Measurements from ENCODE around the gene KRTAP10-10.
"Not testable (repeated sequence)": the region's sequence is repeated elsewhere in the genome, so short reads cannot be mapped to it uniquely, and the experiment has no call there.

Gene KRTAP10-10

GRCh38 chr21:44653656-44654575 lies 16.8 kb downstream of the KRTAP10-10 start:
- DNase-seq = no peak

DNA sequence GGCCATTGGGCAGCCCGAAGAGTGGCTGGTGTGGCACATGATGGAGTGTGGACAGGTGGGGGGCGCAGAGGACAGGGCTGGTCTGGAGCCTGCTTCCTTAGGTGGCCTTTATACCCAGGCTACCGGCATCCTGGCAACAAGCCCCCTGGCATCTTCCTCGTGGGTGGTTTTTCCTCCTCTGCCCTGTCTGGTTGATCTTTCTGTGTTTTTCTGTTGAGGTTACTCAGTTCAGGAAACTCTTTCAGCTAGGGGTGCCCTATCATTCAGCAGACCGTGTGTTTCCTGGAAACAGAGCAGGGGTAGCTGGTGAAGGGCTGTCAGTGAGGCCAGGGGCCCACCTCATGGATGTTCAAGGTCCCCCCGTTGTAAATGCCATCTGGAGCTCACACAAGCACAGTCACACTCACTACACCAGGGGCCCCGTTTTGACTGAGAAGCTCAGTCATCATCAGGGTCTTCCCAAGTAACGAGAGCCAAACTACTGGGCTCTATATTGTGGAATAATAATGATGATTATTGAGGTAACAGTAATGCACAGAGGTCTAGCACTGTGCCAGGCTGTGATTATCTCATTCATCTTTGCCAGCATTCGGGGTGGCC lies 17.5 kb downstream of the KRTAP10-10 start, which contains the start of gene KRTAP12-4:
TSS of gene KRTAP12-4 (minus strand) at position 84 of the 600 bp plus-strand sequence. CDS start at position 39, 45 bp downstream.
- DNase-seq = no peak

GRCh38 chr21:44656868-44657267 lies 19.7 kb downstream of the KRTAP10-10 start:
- no peak for DNase-seq

- DNase-seq = no peak
Measured at GRCh38 chr21:44657635-44658540, 20.7 kb downstream of the KRTAP10-10 start, which contains the start of gene KRTAP12-3. TSS of gene KRTAP12-3 (plus strand) at chr21:44657932. CDS start at chr21:44657980, 48 bp downstream.

DNA sequence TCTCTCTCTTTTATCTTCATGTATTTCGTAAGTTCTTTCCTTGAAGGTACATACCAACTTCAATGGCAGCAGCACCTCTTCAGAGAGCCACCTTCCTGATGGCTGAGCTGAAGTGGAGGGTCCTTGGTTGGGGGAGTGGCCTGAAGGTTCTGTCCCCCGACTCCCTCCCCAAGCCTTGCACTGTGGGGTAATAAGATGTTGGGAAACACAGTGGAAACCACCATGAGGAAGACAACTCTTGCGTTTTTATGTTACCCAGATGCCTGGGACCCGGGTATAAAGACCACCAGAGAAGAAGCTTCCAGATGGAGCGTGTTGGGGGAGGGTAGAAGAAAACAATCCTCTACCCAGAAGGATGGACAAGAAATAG lies 21.4 kb downstream of the KRTAP10-10 start:
- DNase-seq = no peak

DNA sequence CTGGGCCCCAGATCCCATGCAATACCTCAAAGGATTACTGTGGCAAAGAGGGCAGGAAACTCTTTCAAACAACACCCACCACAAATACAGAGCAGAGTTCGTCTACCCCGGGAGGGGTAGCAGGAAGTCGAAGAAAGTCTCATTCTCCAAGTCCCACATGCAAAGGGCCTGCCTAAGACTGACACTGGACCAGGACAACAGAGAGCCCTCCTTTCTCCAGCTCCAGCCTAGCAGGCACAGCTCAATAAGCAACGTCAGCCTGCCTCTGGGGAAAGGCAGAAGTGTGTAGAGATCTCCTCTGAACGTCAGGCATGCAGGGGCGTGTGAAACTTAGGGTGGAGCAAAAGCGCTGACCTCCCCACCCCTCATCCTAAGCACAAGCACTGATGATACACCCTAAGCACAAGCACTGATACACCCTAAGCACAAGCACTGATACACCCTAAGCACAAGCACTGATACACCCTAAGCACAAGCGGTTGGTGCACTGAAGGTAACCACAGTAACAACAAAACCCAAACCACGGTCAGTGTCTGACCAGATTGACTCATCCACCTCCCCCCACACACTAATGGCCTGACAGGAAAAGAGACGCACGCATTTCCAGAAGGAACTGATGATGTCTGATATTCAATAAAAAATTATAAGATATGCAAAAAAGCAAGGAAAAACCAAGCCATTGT lies 21.9 kb downstream of the KRTAP10-10 start:
- no peak for DNase-seq

GRCh38 chr21:44661567-44661966 lies 24.4 kb downstream of the KRTAP10-10 start:
- DNase-seq = not testable (repeated sequence)

DNA sequence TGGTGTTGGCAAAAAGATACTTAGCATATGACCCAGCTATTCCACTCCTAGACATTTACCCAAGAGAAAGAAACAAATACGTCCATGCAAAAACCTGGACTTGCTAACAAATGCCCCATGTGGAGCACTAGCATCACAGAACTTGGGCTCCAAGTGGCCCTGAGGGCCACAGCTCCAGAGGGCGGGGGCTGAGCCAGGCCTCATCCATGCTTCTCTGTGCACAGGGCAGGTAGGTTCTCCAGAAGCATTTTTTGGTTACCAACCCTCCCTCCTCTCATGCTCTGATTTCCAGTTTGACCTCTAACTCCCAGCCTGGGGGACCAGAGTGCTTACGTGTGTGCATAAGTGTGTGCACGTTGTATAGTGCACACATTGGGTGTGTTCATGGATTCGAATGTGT lies 27.5 kb downstream of the KRTAP10-10 start:
- DNase-seq = no peak

DNA sequence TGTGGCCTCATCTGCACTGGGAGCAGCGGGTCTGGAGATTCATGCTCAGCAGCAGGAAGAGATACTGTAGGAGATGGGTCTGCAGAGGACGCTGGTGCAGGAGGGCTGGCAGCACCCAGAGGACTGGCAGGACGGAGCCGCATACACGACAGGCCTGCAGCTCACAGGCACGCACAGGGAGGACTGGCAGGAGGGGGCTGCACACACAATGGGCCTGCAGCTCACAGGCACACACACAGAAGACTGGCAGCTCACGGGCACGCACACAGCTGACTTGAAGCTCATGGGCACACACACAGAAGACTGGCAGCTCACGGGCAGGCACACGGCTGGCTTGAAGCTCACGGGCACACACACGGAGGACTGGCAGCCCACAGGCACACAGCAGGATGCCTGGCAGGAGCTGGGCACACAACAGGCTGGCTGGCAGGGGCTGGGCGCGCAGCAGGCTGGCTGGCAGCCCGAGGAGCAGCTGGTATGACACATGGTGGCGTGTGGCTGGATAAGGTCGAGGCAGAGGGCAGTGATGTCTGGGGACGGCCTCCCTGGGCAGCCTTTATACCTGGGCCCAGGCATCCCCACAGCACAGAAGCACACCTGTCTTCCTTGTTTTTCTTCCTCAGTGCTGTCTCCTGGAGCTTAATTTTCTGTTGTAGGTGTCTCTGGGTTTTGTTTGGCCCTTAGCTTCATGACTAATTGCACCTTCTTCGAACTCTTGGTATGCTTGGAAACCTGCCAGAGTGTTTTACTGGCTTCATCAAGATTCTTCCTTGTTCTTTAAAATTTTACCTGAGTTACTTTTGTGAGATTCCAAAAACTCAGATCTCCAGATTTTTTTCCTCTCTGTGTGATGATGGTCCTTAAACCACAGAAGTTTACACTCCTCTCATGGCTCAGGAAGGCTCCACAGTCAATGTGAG lies 29.5 kb downstream of the KRTAP10-10 start, which contains the start of gene KRTAP12-2:
TSS of gene KRTAP12-2 (minus strand) at position 527 of the 920 bp plus-strand sequence. CDS start at position 486, 41 bp downstream.
- peak; percentile 28 for DNase-seq

DNA sequence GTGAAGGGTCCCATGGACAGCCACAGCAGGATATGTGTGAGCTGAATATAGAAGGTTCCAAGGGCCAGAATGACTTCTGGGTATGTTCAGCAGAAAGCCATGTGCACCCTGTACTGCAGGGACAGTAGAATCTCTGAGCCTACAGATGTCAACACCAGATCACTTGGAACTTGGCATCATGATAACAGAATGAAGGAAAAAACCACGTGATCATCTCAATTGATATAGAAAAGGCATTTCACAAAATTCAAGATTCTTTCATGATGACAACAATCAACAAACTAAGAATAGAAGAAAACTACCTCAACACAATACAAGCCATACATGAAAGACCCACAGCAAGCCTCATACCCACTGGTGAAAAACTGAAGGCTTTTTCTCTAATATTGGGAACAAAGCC lies 30.5 kb downstream of the KRTAP10-10 start:
- no peak for DNase-seq

DNA sequence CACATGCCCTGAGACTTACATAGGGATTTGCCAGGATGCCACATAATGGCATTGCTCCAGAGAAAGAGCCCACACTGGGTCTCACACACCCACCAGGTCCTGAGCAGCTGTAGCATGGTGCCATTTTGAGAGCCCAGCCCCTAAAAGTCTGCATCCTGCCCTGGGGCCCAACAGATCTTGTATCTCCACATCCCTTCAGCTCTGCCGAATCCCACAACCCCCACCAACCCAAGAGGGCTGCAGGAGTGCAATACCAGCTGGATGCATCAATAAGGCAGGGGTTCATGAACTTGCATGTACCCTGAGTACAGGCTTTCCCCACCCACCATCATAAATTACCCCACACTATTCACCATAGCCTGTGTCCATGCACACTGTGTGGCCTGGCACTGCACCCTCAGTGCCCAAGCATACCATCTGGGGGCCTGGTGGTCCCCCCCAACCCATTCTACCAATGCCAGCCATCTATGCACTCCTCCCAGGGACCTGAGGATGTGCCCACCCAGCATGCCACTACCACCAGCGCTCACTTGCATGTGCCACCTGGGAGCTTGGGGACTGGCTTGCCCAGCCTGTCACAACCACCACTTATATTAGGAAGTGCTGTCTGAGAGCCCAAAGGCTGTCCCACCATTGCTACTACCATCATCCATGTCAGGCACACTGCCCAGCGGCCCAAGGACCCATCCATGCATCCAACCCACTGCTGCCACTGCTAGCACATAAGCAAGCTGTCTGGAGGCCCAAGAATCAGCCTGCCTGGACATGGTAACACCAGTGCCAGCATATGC lies 33.7 kb downstream of the KRTAP10-10 start:
- no peak for DNase-seq

DNA sequence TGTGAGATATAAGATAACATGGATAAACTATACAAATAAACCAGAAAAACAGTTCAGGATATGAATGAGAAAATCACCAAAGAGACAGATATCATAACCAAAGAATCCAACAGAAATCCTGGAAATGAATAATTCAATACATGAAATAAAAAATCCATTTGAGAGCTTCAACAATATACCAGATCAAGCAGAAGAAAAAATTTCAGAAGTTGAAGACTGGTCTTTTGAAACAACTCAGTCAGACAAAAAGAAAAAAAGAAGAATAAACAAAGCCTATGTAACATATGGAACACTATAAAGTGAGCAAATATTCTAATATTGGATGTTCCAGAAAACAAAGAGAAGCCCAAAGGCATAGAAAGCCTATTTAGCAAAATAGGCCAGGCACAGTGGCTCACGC lies 34.8 kb downstream of the KRTAP10-10 start:
- DNase-seq = no peak

GRCh38 chr21:44677881-44678280 lies 40.7 kb downstream of the KRTAP10-10 start:
- DNase-seq = no peak

DNA sequence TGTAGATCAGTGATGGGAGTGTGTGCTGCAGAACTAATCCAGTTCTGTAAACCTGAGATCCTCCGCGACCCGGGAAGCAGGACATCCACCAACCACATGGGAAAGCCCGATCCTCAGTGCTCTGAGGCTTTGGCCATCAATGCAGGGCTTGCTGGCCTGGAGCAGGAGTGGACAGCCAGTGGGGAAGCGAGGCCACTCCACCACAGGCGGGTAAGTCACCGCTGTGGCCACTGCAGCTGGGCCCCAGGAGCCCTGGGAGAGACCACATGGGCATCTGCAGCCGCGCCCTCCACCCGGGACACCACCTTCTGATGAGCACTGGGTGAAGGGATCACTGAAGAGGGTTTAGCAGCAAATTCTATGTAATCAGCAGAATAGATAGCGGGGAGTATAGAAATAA lies 44.0 kb downstream of the KRTAP10-10 start:
- DNase-seq = no peak

- DNase-seq = peak; percentile 84
Measured at GRCh38 chr21:44681861-44682579, 44.9 kb downstream of the KRTAP10-10 start, which contains the start of gene KRTAP12-1. TSS of gene KRTAP12-1 (minus strand) at chr21:44682163. CDS start at chr21:44682123, 40 bp downstream.

DNA sequence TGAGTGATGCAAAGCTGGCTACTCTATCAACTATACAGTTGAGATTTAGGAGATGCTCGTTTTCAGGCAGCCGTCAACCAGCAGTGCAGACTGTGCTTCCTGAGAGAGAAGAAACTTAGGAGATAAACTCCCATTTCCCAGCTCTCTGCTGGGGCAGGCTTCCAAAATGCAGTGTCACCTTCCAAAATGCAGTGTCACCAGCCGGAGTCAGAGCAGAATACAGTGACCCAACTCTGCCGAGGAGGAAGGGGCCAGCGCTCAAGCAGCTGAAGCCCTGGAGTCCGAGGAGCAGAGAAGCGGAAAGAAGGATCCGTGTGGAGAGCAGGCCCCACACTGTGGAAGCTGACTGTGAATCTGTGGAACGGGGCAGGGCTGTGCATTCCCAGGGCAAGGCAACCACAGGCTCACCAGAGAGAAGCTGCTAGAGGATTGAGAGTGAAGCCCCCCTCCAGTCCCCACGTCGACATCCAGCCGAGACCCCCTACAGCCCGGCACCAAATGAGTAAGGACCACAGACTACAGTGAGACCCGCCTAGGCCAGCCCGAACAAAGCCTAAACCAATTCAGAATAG lies 45.5 kb downstream of the KRTAP10-10 start:
- no peak for DNase-seq

DNA sequence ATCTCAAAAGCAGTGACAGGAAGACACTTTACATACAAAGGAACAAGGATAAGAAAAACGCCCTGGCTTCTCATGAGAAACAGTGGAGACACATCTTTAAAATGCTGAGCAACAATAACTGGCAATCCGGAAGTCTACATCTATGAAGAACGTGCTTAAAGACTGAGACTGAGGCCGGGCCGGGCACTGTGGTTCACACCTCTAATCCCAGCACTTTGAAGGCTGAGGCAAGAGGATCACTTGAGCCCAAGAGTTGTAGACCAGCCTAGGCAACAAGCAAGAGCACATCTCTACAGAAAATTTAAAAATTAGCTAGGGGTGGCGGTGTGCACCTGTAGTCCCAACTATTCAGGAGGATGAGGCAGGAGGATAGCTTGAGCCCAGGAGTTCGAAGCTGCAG lies 46.9 kb downstream of the KRTAP10-10 start:
- DNase-seq = no peak

GRCh38 chr21:44684483-44684882 lies 47.3 kb downstream of the KRTAP10-10 start:
- no peak for DNase-seq

DNA sequence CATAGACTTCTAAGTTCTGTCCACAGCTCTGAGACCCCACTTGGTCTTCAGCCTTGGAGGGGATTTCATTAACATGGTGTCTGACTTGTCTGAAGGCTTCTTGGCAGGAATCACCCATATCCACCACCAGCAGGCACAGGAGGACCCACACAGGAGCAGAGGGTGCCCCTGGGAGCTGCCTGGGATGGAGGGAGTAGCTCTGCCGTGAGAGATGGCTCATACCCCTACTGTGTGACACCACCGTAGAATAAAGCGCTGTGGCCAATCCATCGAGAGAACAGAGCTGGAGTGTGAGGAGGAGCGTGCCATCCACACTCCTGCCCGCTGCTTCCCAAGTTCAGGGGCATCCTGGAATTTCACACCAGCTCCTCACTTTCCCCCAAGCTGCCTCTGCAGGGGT lies 47.9 kb downstream of the KRTAP10-10 start:
- DNase-seq = not testable (repeated sequence)

Data from NCI-H2029 (cell line).